Measurements from ENCODE around the gene IL4I1. TPM values are rescaled to one million over a fixed set of nuclear protein-coding genes. Genes with fewer than 3 reads are reported as not detected.

Gene IL4I1
- total and polyA plus RNA-seq, 2 donors (not counting 1 experiment from before 2014, with no cell fraction given): 0.48 to 3.1 TPM

- H3K4me3 Mint-ChIP-seq: no peak overlapping the region
- H2AFZ ChIP-seq (ENCODE audit: insufficient read depth, low read depth, low read length, poor library complexity, severe bottlenecking): no peak overlapping the region
- no peak for ATAC-seq (ENCODE audit: low read depth)
- no peaks in the 10 kb centered on the region for H3K27me3 Mint-ChIP-seq
- peaks cover 3 to 16% of the 10 kb centered on the region in 2 donors for H3K4me1 ChIP-seq (ENCODE audit: control insufficient read depth in 2 of 2, insufficient read depth in 2 of 2, low read length in 2 of 2)
- TF ChIP-seq EZH2 (IDR thresholded peaks at IDR 0.05; ENCODE audit: borderline replicate concordance, insufficient read depth, low read depth, low read length, poor library complexity, severe bottlenecking): no peak
- TF ChIP-seq CTCF (IDR thresholded peaks at IDR 0.05): no peak
- DNase-seq: no peak
- no peaks in the 10 kb centered on the region for H3K79me2 ChIP-seq (ENCODE audit: control insufficient read depth, insufficient read depth, low read length)
- no peaks in the 10 kb centered on the region for H3K9me3 Mint-ChIP-seq (ENCODE audit: insufficient read depth)
- H3K4me3 ChIP-seq (ENCODE audit: control extremely low read depth in 1 of 5, extremely low read depth in 1 of 5, insufficient read depth in 1 of 5, low read depth in 2 of 5, low read length in 4 of 5): no peak overlapping the region
- H3K27ac ChIP-seq (ENCODE audit: low read length in 2 of 2): no peak overlapping the region
- no peaks in the 10 kb centered on the region for H3K27me3 ChIP-seq (replicated peaks in 1 of 4; ENCODE audit: control extremely low read depth in 1 of 4, control insufficient read depth in 3 of 4, insufficient read depth in 4 of 4, low read length in 3 of 4)
- 91% methylated on average over 16 of the region's 23 CpGs for whole genome bisulfite sequencing (ENCODE audit: insufficient coverage)
- H3K4me1 Mint-ChIP-seq: peaks cover 18% of the 10 kb centered on the region
- ChIA-PET CTCF (interaction anchor here (1.2 kb wide), 1 partner anchor 37 kb away, joined by 3 read pairs; the partner anchor contains the start of gene PTOV1), POLR2A (no interaction called here)
- peaks cover 0 to 7% (median 0%) of the 10 kb centered on the region in 3 donors for H3K9me3 ChIP-seq (ENCODE audit: control extremely low read depth in 1 of 3, control insufficient read depth in 2 of 3, insufficient read depth in 1 of 3, low read length in 2 of 3)
- H3K9ac ChIP-seq (ENCODE audit: low read length): no peak overlapping the region
- no peak overlapping the region for H3K27ac Mint-ChIP-seq
- intact Hi-C loops (cut with micrococcal nuclease): no loop called here
- H3K4me2 ChIP-seq (replicated peaks; ENCODE audit: low read depth, low read length, poor library complexity, severe bottlenecking): no peak overlapping the region
- peaks cover 23% of the 10 kb centered on the region for H4K20me1 ChIP-seq (ENCODE audit: control insufficient read depth, insufficient read depth, low read length, poor library complexity, severe bottlenecking)
- H3K36me3 ChIP-seq (replicated peaks in 1 of 2; ENCODE audit: control extremely low read depth in 1 of 2, control insufficient read depth in 1 of 2, extremely low read depth in 1 of 2, insufficient read depth in 2 of 2, low read length in 1 of 2): peaks cover 0 to 29% of the 10 kb centered on the region in 2 experiments
Measured at GRCh38 chr19:49887037-49887664, 9.5 kb downstream of the IL4I1 start.

- no peaks in the 10 kb centered on the region for H3K27me3 Mint-ChIP-seq
- H3K4me3 ChIP-seq (ENCODE audit: control extremely low read depth in 1 of 5, extremely low read depth in 1 of 5, insufficient read depth in 1 of 5, low read depth in 2 of 5, low read length in 4 of 5): no peak overlapping the region
- no peak overlapping the region for H3K27ac ChIP-seq (ENCODE audit: low read length in 2 of 2)
- no peak overlapping the region for H3K4me3 Mint-ChIP-seq
- TF ChIP-seq CTCF (IDR thresholded peaks at IDR 0.05) (no peak), EZH2 (IDR thresholded peaks at IDR 0.05; ENCODE audit: borderline replicate concordance, insufficient read depth, low read depth, low read length, poor library complexity, severe bottlenecking) (no peak)
- H3K36me3 ChIP-seq (replicated peaks in 1 of 2; ENCODE audit: control extremely low read depth in 1 of 2, control insufficient read depth in 1 of 2, extremely low read depth in 1 of 2, insufficient read depth in 2 of 2, low read length in 1 of 2): peaks cover 0 to 51% of the 10 kb centered on the region in 2 experiments
- H4K20me1 ChIP-seq (ENCODE audit: control insufficient read depth, insufficient read depth, low read length, poor library complexity, severe bottlenecking): peaks cover 44% of the 10 kb centered on the region
- peaks cover 2 to 4% of the 10 kb centered on the region in 2 donors for H3K4me1 ChIP-seq (ENCODE audit: control insufficient read depth in 2 of 2, insufficient read depth in 2 of 2, low read length in 2 of 2)
- peaks cover 0 to 5% (median 0%) of the 10 kb centered on the region in 3 donors for H3K9me3 ChIP-seq (ENCODE audit: control extremely low read depth in 1 of 3, control insufficient read depth in 2 of 3, insufficient read depth in 1 of 3, low read length in 2 of 3)
- H3K4me2 ChIP-seq (replicated peaks; ENCODE audit: low read depth, low read length, poor library complexity, severe bottlenecking): no peak overlapping the region
- intact Hi-C loops (cut with micrococcal nuclease): no loop called here
- no peaks in the 10 kb centered on the region for H3K9me3 Mint-ChIP-seq (ENCODE audit: insufficient read depth)
- ChIA-PET CTCF (interaction anchor here (0.7 kb wide), 1 partner anchor 221 kb away, joined by 3 read pairs; no protein-coding TSS in a partner anchor), POLR2A (no interaction called here)
- H3K79me2 ChIP-seq (ENCODE audit: control insufficient read depth, insufficient read depth, low read length): no peaks in the 10 kb centered on the region
- H3K9ac ChIP-seq (ENCODE audit: low read length): no peak overlapping the region
- no peaks in the 10 kb centered on the region for H3K27me3 ChIP-seq (replicated peaks in 1 of 4; ENCODE audit: control extremely low read depth in 1 of 4, control insufficient read depth in 3 of 4, insufficient read depth in 4 of 4, low read length in 3 of 4)
- WGBS (ENCODE audit: insufficient coverage): 97% methylated on average over 2 of the region's 3 CpGs
- peaks cover 5% of the 10 kb centered on the region for H3K4me1 Mint-ChIP-seq
- H2AFZ ChIP-seq (ENCODE audit: insufficient read depth, low read depth, low read length, poor library complexity, severe bottlenecking): no peak overlapping the region
- ATAC-seq (ENCODE audit: low read depth) (no peak), DNase-seq (no peak)
- no peak overlapping the region for H3K27ac Mint-ChIP-seq
Measured at GRCh38 chr19:49884760-49885159, 11.9 kb downstream of the IL4I1 start.

Measured in B cell (primary cell).